Measurements from ENCODE around the gene TLL1.

Gene TLL1

GRCh38 chr4:165909947-165910346 lies 36.9 kb downstream of the TLL1 start:
- H3K79me2 ChIP-seq (ENCODE audit: low read length), result no peaks in the 10 kb centered on the region
- no peaks in the 10 kb centered on the region for H3K4me1 ChIP-seq (ENCODE audit: low read length)
- H3K27ac ChIP-seq (ENCODE audit: low read length), result no peak overlapping the region
- TF ChIP-seq EZH2phosphoT487 (IDR thresholded peaks at IDR 0.05; ENCODE audit: low read depth) (no peak), CTCF (IDR thresholded peaks at IDR 0.05; ENCODE audit: low read depth, low read length) (no peak)
- no peak overlapping the region for H3K9ac ChIP-seq (ENCODE audit: low read length)
- no peak overlapping the region for H3K4me2 ChIP-seq (ENCODE audit: low read length)
- no peak overlapping the region for H3K4me3 ChIP-seq (ENCODE audit: low read length)
- no peaks in the 10 kb centered on the region for H3K27me3 ChIP-seq (ENCODE audit: low read depth, low read length)
- no peaks in the 10 kb centered on the region for H3K36me3 ChIP-seq (replicated peaks; ENCODE audit: low read depth, low read length)
- no peaks in the 10 kb centered on the region for H3K9me3 ChIP-seq (ENCODE audit: insufficient read depth, low read length)
- H4K20me1 ChIP-seq (ENCODE audit: insufficient read depth, low read length), result no peaks in the 10 kb centered on the region
- no peak overlapping the region for H2AFZ ChIP-seq (ENCODE audit: low read depth, low read length)

- no peaks in the 10 kb centered on the region for H3K4me1 ChIP-seq (ENCODE audit: low read length)
- H3K9ac ChIP-seq (ENCODE audit: low read length), result no peak overlapping the region
- H3K27me3 ChIP-seq (ENCODE audit: low read depth, low read length), result no peaks in the 10 kb centered on the region
- no peaks in the 10 kb centered on the region for H3K79me2 ChIP-seq (ENCODE audit: low read length)
- no peak overlapping the region for H2AFZ ChIP-seq (ENCODE audit: low read depth, low read length)
- H3K4me3 ChIP-seq (ENCODE audit: low read length), result no peak overlapping the region
- H3K9me3 ChIP-seq (ENCODE audit: insufficient read depth, low read length), result no peaks in the 10 kb centered on the region
- no peak overlapping the region for H3K4me2 ChIP-seq (ENCODE audit: low read length)
- H3K36me3 ChIP-seq (replicated peaks; ENCODE audit: low read depth, low read length), result no peaks in the 10 kb centered on the region
- H3K27ac ChIP-seq (ENCODE audit: low read length), result no peak overlapping the region
- no peak for TF ChIP-seq EZH2phosphoT487 (IDR thresholded peaks at IDR 0.05; ENCODE audit: low read depth)
- TF ChIP-seq CTCF (IDR thresholded peaks at IDR 0.05; ENCODE audit: low read depth, low read length), result no peak
- H4K20me1 ChIP-seq (ENCODE audit: insufficient read depth, low read length), result no peaks in the 10 kb centered on the region
Observed at GRCh38 chr4:165915215-165915614, 42.2 kb downstream of the TLL1 start.

- Histone ChIP-seq H3K9me3 (ENCODE audit: insufficient read depth, low read length) (no peaks in the 10 kb centered on the region), H3K27ac (ENCODE audit: low read length) (no peak overlapping the region), H3K27me3 (ENCODE audit: low read depth, low read length) (no peaks in the 10 kb centered on the region), H3K79me2 (ENCODE audit: low read length) (no peaks in the 10 kb centered on the region), H3K4me3 (ENCODE audit: low read length) (no peak overlapping the region), H3K9ac (ENCODE audit: low read length) (no peak overlapping the region), H2AFZ (ENCODE audit: low read depth, low read length) (no peak overlapping the region), H4K20me1 (ENCODE audit: insufficient read depth, low read length) (no peaks in the 10 kb centered on the region), H3K4me2 (ENCODE audit: low read length) (no peak overlapping the region), H3K36me3 (replicated peaks; ENCODE audit: low read depth, low read length) (no peaks in the 10 kb centered on the region), H3K4me1 (ENCODE audit: low read length) (peaks cover 3% of the 10 kb centered on the region; the same call in 1 of the 2 replicates)
- TF ChIP-seq EZH2phosphoT487 (IDR thresholded peaks at IDR 0.05; ENCODE audit: low read depth) (no peak), CTCF (IDR thresholded peaks at IDR 0.05; ENCODE audit: low read depth, low read length) (no peak)
Observed at GRCh38 chr4:165921546-165921945, 48.5 kb downstream of the TLL1 start.

- H2AFZ ChIP-seq (ENCODE audit: low read depth, low read length), result no peak overlapping the region
- no peaks in the 10 kb centered on the region for H3K9me3 ChIP-seq (ENCODE audit: insufficient read depth, low read length)
- TF ChIP-seq CTCF (IDR thresholded peaks at IDR 0.05; ENCODE audit: low read depth, low read length) (no peak), EZH2phosphoT487 (IDR thresholded peaks at IDR 0.05; ENCODE audit: low read depth) (no peak)
- no peak overlapping the region for H3K27ac ChIP-seq (ENCODE audit: low read length)
- no peaks in the 10 kb centered on the region for H3K27me3 ChIP-seq (ENCODE audit: low read depth, low read length)
- no peak overlapping the region for H3K4me3 ChIP-seq (ENCODE audit: low read length)
- H3K4me1 ChIP-seq (ENCODE audit: low read length), result peaks cover 6% of the 10 kb centered on the region
- H3K79me2 ChIP-seq (ENCODE audit: low read length), result no peaks in the 10 kb centered on the region
- no peak overlapping the region for H3K9ac ChIP-seq (ENCODE audit: low read length)
- H4K20me1 ChIP-seq (ENCODE audit: insufficient read depth, low read length), result no peaks in the 10 kb centered on the region
- H3K4me2 ChIP-seq (ENCODE audit: low read length), result no peak overlapping the region
- H3K36me3 ChIP-seq (replicated peaks; ENCODE audit: low read depth, low read length), result no peaks in the 10 kb centered on the region
Observed at GRCh38 chr4:165922747-165923146, 49.7 kb downstream of the TLL1 start.
